Tibial artery (tissue), 4 donors: ENCODE data around the gene DBT.

Source experiments
- DNase-seq, 2 donors: peaks; one replicate each; pipeline ENCODE4 v3.0.0-alpha.2; 2019
- H3K27ac ChIP-seq, 2 donors: fragments of 200-600 bp; sonication (generic) in 1 of 2; 1 replicate in 1 of 2; 2 replicates in 1 of 2; pipeline ENCODE4 v1.5.1; 2018 to 2019; ENCODE audit warnings: mild to moderate bottlenecking in 1 of 2
- H3K27me3 ChIP-seq, 2 donors: fragments of 200-600 bp; sonication (generic) in 1 of 2; one replicate each; pipeline versions ENCODE4 v1.5.1 to v1.6.0; 2016 to 2019
- H3K36me3 ChIP-seq, 3 donors: fragments of 200-600 bp; sonication (generic) in 2 of 3; one replicate each; pipeline ENCODE4 v1.5.1; 2016 to 2019; ENCODE audit warnings: mild to moderate bottlenecking in 2 of 3
- H3K4me1 ChIP-seq, 4 donors: fragments of 200-600 bp; sonication (generic) in 2 of 4; 1 replicate in 3 of 4; 2 replicates in 1 of 4; pipeline ENCODE4 v1.5.1; 2016 to 2019
- H3K4me3 ChIP-seq, 2 donors: fragments of 200-600 bp; sonication (generic) in 1 of 2; 1 replicate in 1 of 2; 2 replicates in 1 of 2; pipeline ENCODE4 v1.5.1; 2018 to 2019; ENCODE audit warnings: mild to moderate bottlenecking in 2 of 2
- H3K9me3 ChIP-seq, 3 donors: fragments of 200-600 bp; sonication (generic) in 1 of 3; one replicate each; pipeline ENCODE4 v1.5.1; 2016 to 2019
- intact Hi-C: fragments of 100-400 bp; cut with DNase I; formaldehyde crosslinking; loops from one replicate; pipeline ENCODE4 v1.15.0; 2023; ENCODE audit warnings: low total_unique reads
- TF ChIP-seq, protein P1 (sequence below), 2 experiments: fragments of 200-600 bp in 1 of 2; fragments of 450-650 bp in 1 of 2; IDR thresholded peaks; one replicate each; pipeline ENCODE4 v1.5.1; 2017 to 2019; ENCODE audit warnings: antibody characterized with exemption in 2 of 2, mild to moderate bottlenecking in 1 of 2, moderate library complexity in 1 of 2

Gene DBT

GRCh38 chr1:100147875-100148274, 101.8 kb downstream of the DBT start:
- no peak for DNase-seq
- H3K27me3 ChIP-seq: no peaks in the 10 kb centered on the region
- no peaks in the 10 kb centered on the region for H3K4me1 ChIP-seq
- H3K27ac ChIP-seq: no peak overlapping the region
- H3K9me3 ChIP-seq: no peaks in the 10 kb centered on the region
- peaks cover 61 to 73% (median 67%) of the 10 kb centered on the region in 3 donors for H3K36me3 ChIP-seq
- intact Hi-C loops: loop anchor here (10.0 kb wide), 1 partner anchor 77 kb away; no protein-coding TSS in a partner anchor
- no peak overlapping the region for H3K4me3 ChIP-seq
- TF ChIP-seq, protein P1, sequence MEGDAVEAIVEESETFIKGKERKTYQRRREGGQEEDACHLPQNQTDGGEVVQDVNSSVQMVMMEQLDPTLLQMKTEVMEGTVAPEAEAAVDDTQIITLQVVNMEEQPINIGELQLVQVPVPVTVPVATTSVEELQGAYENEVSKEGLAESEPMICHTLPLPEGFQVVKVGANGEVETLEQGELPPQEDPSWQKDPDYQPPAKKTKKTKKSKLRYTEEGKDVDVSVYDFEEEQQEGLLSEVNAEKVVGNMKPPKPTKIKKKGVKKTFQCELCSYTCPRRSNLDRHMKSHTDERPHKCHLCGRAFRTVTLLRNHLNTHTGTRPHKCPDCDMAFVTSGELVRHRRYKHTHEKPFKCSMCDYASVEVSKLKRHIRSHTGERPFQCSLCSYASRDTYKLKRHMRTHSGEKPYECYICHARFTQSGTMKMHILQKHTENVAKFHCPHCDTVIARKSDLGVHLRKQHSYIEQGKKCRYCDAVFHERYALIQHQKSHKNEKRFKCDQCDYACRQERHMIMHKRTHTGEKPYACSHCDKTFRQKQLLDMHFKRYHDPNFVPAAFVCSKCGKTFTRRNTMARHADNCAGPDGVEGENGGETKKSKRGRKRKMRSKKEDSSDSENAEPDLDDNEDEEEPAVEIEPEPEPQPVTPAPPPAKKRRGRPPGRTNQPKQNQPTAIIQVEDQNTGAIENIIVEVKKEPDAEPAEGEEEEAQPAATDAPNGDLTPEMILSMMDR (IDR thresholded peaks at IDR 0.05): no peak

GRCh38 chr1:100146958-100147357, 102.7 kb downstream of the DBT start:
- DNase-seq: no peak

GRCh38 chr1:100145116-100145515, 104.5 kb downstream of the DBT start:
- Histone ChIP-seq H3K4me3 (no peak overlapping the region), H3K9me3 (no peaks in the 10 kb centered on the region)

More at GRCh38 chr1:100146958-100147357, 102.7 kb downstream of the DBT start:
- no peaks in the 10 kb centered on the region for H3K9me3 ChIP-seq
- no peaks in the 10 kb centered on the region for H3K4me1 ChIP-seq
- intact Hi-C loops: loop anchor here (10.0 kb wide), 1 partner anchor 78 kb away; no protein-coding TSS in a partner anchor
- TF ChIP-seq, protein P1 (IDR thresholded peaks at IDR 0.05): no peak
- H3K4me3 ChIP-seq: no peak overlapping the region
- H3K36me3 ChIP-seq: peaks cover 70 to 80% (median 76%) of the 10 kb centered on the region in 3 donors
- H3K27me3 ChIP-seq: no peaks in the 10 kb centered on the region
- no peak overlapping the region for H3K27ac ChIP-seq

GRCh38 chr1:100142343-100142742, 107.3 kb downstream of the DBT start:
- no peak overlapping the region for H3K27ac ChIP-seq
- no peaks in the 10 kb centered on the region for H3K4me1 ChIP-seq
- H3K36me3 ChIP-seq: peaks cover 89 to 97% (median 96%) of the 10 kb centered on the region in 3 donors
- H3K4me3 ChIP-seq: no peak overlapping the region
- TF ChIP-seq, protein P1 (IDR thresholded peaks at IDR 0.05): no peak
- intact Hi-C loops: loop anchor here (10.0 kb wide), 1 partner anchor 82 kb away; no protein-coding TSS in a partner anchor
- H3K27me3 ChIP-seq: no peaks in the 10 kb centered on the region
- no peak for DNase-seq
- H3K9me3 ChIP-seq: no peaks in the 10 kb centered on the region

More at GRCh38 chr1:100145116-100145515, 104.5 kb downstream of the DBT start:
- Histone ChIP-seq H3K27ac (no peak overlapping the region), H3K4me1 (no peaks in the 10 kb centered on the region), H3K36me3 (peaks cover 85 to 96% (median 94%) of the 10 kb centered on the region in 3 donors), H3K27me3 (no peaks in the 10 kb centered on the region)
- intact Hi-C loops: loop anchor here (10.0 kb wide), 1 partner anchor 80 kb away; no protein-coding TSS in a partner anchor
- DNase-seq: no peak
- TF ChIP-seq, protein P1 (IDR thresholded peaks at IDR 0.05): no peak

GRCh38 chr1:100141192-100141591, 108.4 kb downstream of the DBT start:
- no peak overlapping the region for H3K27ac ChIP-seq
- peaks cover 83 to 92% (median 88%) of the 10 kb centered on the region in 3 donors for H3K36me3 ChIP-seq
- H3K4me3 ChIP-seq: no peak overlapping the region
- no peaks in the 10 kb centered on the region for H3K9me3 ChIP-seq
- DNase-seq: no peak
- H3K4me1 ChIP-seq: no peaks in the 10 kb centered on the region
- no peaks in the 10 kb centered on the region for H3K27me3 ChIP-seq
- TF ChIP-seq, protein P1 (IDR thresholded peaks at IDR 0.05): no peak
- intact Hi-C loops: loop anchor here (10.0 kb wide), 1 partner anchor 84 kb away; no protein-coding TSS in a partner anchor
